ENCODE data around the gene FRMPD4.

DNA sequence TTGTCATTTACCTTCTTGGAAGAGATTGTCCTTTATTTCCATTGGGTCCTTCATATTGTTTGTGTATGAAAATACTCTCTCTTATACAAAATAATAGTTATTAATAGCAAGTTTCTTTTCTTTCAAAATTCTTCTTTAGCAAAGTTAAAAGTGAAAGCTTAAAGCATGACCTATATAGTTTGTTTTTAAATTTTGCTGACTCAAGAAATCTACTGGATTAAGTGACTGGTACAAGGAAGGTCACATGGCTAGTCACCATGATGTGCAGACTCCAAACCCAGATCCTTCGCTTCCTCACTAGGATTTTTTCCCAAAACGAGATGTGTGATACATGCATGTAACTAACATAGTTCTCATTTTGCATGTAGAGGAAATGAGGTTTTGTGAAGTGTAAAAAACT, 322.7 kb downstream of the FRMPD4 start:
- TF ChIP-seq, protein P1, sequence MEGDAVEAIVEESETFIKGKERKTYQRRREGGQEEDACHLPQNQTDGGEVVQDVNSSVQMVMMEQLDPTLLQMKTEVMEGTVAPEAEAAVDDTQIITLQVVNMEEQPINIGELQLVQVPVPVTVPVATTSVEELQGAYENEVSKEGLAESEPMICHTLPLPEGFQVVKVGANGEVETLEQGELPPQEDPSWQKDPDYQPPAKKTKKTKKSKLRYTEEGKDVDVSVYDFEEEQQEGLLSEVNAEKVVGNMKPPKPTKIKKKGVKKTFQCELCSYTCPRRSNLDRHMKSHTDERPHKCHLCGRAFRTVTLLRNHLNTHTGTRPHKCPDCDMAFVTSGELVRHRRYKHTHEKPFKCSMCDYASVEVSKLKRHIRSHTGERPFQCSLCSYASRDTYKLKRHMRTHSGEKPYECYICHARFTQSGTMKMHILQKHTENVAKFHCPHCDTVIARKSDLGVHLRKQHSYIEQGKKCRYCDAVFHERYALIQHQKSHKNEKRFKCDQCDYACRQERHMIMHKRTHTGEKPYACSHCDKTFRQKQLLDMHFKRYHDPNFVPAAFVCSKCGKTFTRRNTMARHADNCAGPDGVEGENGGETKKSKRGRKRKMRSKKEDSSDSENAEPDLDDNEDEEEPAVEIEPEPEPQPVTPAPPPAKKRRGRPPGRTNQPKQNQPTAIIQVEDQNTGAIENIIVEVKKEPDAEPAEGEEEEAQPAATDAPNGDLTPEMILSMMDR (conservative IDR thresholded peaks at IDR 0.05) = no peak
- no peak for TF ChIP-seq ZFX (IDR thresholded peaks at IDR 0.05)
